ENCODE measurements around the gene CCDC178.
"Not testable (repeated sequence)": the region's sequence is repeated elsewhere in the genome, so short reads cannot be mapped to it uniquely, and the experiment has no call there.

Gene CCDC178

DNA sequence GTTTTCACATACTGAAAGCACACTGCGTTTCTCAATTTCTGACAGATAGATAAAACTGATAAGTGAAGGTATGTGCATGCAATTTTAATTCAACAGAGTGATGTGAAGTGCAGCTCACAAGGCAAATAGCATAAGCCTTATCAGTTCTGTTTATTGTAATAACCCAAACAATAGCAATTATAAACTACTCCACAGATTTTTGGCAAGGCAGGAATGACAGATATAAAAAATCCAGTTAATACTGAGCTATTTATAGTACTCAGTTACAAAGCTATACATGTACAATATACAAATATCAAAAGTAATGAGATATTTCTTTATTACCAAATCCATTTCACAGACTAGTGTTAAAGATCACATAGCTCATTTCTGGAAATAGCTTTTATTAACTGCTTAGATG, 456.8 kb downstream of the CCDC178 start:
- no peak for DNase-seq (ENCODE audit: low spot score)

DNA sequence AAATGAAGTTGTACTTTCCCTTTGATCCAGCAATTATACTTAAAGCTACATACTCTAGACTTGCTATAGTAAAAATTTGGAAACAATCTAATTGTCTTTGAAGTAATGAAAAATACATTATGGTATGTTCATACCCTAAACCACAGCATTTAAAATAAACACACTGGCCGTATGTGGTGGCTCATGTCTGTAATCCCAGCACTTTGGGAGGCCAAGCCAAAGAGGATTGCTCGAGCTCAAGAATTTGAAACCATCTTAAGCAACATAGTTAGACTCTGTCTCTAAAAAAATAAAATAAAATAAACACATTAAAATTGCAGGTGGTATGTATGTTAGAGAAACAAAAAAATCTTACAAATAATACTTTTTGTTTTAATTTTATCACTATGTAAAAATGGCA, 459.6 kb downstream of the CCDC178 start:
- DNase-seq (ENCODE audit: low spot score), result no peak

DNA sequence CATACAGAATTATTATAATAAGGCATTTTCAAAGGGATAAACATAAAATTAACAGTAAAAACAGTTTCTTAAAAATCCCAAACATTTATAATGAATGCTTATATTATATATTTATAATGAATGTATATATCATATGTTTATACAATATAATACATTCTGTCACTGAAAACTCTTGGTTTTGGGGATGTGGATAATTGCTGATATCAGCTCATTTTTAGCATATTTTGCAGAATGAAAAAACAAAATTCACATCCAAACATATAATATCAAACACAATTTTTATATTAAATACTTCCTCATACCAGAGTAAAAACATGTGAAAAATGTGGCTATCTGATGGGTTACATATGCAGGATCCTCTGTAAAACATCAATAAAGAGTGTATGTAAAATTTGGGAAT, 465.0 kb downstream of the CCDC178 start:
- no peak for DNase-seq (ENCODE audit: low spot score)

DNA sequence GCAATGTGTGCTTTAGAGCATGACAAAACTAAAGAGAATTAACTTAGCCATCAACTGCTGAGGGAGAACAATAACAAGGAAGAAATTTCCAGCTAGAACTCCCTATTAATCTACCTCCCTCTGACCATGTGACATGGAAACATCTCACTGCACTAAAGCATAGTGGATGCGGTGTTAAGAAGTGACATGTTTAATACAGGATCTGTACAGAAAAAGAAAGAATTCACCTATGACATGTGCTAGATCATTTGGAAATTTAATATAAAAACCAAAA, 465.4 kb downstream of the CCDC178 start:
- peak; percentile 6 for DNase-seq (ENCODE audit: low spot score)

DNA sequence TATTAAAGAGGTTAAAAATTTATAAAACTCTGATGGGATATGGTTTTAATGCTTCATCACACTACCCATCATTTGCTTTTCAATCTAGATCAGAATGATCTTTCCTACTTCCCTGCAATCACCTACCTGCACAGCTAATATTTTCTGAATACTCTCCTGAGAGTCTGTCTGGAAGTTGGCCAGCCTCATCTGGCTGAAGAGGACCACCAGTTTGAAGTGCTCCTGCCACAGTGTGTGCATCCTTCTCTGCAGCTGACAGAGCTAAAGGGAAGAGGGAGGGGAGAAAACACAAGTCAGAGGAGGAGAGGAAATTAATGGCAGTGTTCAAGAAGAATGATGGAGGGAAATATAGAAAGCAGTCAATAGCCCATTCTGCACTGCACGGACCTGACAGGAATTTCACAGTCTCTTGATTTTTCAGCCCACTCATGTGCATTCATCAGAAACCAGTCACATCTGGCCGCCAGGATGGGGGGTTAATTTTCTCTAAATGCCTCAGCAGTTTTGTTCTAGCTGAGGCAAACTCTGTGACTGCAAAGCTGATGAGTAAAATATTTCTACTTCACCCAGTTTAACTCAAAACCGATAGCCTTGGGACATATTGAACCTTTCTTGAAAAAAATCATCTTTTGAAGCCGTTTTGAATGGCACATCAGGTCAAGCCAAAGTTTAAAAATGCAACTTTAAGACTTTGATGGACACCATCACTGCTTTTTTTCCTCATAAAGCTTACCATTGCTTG, 465.9 kb downstream of the CCDC178 start:
- peak; percentile 10 for DNase-seq (ENCODE audit: low spot score)

DNA sequence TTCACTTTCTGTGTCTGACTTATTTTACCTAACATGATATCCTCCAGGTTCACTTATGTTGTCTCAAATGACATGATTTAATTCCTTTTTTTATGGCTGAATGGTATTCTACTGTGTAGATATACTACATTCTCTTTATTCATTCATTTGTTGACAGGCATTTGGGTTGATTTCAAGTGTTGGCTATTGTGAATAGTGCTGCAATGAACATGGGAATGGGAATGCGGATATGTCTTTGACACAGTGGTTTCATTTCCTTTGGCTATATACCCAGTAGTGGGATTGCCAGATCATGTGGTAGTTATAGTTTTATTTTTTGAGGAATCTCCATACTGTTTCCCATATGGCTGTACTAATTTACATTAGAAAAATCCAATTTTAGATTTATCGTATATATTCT, 472.3 kb downstream of the CCDC178 start:
- DNase-seq (ENCODE audit: low spot score), result no peak

DNA sequence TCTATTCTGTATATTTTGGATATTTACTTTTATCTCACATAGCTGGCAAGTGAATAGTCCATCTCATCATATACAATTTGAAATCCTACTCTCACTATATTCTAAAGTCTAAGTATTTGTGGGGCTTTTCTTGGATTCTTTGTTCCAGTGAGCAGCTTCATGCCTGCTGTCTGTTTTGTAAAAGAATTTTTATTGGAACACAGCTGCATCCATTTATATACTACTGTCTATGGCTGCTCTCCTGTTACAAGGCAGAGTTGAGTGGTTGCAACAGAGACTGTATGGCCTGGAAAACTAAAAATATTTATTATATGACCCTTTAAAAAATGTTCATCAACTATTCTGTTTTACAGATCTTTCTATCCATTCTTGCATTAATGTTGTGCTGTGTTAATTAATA, 474.4 kb downstream of the CCDC178 start:
- no peak for DNase-seq (ENCODE audit: low spot score)

DNA sequence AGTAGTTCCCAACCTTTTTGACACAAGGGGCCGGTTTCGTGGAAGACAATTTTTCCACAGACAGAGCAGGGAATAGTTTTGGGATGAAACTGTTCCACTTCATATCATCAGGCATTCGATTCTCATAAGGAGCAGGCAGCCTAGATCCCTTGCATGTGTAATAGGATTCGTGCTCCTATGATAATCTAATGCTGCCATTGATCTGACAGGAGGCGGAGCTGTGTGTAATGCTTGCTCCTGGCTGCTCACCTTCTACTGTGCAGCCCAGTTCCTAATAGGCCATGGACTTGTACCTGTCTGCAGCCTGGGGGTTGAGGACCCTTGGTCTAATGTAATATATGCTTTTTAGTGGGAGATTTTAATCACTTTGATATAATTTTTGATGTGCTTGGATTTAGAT, 479.0 kb downstream of the CCDC178 start:
- DNase-seq (ENCODE audit: low spot score), result no peak

DNA sequence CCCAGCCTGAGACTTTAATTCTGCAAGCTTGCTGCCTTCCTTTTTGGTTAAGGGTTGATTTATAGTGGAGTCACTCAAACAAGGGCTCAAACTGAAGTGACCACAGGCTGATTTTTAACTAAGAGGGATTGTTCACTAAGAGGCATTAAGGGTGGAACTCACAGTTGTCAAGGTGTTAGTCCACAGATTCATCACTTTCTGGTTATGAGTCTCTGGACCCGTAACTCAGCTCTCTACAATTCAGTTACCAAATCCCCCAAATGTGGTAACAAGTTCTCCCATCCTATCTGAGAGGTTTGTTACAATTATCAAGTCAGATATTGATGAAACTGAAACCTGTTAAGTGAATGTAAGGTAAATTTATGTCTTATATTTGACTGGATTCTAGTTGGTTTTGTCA, 481.8 kb downstream of the CCDC178 start:
- no peak for DNase-seq (ENCODE audit: low spot score)

DNA sequence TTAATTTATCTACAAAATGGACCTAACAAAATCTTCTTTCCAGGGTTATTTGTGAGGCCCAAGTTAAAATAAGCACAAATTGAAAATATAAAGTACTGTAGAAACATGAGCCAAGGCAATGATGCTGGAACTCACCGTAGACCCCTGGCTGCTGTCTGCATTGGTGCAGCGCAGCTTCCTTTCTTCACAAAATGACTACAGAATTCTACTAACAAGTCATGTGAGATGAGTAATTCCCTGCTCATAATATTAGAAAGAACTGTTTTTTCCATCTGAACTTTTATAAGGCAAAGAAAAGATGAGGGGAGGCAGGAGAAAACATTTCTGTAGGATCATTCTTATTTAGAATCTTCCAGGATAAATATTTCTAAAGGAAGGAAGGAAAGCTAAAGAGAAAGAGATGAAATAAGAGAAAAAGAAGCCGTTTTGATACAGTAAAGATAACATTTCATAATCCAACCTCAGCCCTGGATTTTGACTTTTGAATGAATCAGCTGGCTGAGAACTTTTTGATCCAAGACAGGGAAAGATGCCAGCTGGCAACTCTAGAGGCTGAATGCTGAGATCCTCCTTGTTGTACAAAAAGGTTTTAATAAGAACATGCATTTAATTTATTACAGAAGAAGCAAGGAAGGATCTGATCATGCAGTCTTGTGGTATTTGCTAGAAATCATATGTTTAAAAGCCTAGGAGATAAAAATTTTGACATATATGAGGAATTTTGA, 483.8 kb downstream of the CCDC178 start:
- DNase-seq (ENCODE audit: low spot score), result peak; percentile 18

DNA sequence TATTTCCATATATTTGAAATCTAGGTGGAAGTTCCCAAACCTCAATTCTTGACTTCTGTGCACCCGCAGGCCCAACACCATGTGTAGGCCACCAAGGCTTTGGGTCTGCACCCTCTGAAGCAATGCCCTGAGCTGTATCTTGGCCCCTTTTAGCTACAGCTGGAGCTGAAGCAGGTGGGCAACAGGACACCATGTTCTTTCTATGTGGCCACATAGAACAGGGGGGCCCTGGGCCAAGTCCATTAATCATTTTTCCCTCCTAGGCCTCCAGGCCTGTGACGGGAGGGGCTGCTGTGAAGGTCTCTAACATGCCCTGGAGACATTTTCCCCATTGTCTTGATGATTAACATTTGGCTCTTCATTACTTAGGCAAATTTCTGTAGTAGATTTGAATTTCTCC, 488.2 kb downstream of the CCDC178 start:
- not testable (repeated sequence) for DNase-seq (ENCODE audit: low spot score)

DNA sequence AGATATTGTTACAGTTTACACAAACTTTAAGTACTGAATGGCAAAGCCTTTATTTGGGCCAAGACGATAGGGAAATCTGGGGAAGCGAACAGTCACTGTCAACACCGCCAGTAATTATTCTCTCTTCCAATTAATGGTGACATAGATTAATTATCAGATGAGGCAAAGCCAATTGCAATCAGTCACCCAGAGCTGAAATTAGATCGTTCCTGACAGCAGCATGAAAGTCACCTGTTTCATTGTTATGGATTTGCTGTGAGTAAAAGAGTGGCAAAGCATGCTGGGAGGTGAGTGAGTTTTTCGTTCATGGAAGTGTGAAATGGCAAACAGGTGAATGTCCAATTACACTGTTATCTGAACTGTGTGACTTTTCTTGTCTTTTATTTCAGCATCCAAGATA, 502.9 kb downstream of the CCDC178 start:
- DNase-seq (ENCODE audit: low spot score), result no peak

DNA sequence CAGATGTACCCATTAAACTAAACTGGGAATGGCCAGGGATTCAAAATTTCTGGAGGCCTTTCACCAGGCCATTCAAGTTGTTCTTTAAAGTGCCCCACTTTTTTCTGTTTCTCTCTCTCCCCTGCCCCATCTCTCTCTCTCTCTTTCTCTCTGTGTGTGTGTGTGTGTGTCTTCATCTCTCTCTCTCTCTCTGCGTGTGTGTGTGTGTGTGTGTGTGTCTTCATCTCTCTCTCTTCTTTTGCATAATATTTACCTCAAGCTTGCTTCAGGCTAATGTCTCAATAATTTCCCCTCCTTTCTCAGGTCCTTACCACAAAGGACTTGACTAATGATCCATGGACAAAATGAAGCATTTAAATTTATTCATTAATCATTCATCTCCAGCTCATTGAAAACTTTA, 503.5 kb downstream of the CCDC178 start:
- DNase-seq (ENCODE audit: low spot score), result no peak

DNA sequence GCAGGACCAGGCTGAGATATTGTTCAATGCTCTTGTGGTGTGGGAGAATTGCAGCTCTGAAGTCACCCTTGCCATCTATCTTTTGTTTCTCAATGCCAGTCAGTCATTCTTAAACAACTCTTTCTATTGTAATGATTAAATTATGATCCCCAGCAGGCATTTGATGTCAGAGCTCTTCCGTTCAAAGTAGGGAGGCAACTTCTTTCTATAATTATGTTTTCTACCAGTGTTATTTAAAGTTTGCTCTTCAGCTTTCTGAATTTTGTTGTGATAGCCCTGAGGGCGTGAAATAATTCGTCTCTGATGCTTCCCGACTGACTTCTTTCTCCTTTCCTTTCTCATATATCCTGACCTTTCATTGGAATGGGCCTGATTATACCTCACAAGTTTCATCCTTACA, 506.3 kb downstream of the CCDC178 start:
- no peak for DNase-seq (ENCODE audit: low spot score)

DNA sequence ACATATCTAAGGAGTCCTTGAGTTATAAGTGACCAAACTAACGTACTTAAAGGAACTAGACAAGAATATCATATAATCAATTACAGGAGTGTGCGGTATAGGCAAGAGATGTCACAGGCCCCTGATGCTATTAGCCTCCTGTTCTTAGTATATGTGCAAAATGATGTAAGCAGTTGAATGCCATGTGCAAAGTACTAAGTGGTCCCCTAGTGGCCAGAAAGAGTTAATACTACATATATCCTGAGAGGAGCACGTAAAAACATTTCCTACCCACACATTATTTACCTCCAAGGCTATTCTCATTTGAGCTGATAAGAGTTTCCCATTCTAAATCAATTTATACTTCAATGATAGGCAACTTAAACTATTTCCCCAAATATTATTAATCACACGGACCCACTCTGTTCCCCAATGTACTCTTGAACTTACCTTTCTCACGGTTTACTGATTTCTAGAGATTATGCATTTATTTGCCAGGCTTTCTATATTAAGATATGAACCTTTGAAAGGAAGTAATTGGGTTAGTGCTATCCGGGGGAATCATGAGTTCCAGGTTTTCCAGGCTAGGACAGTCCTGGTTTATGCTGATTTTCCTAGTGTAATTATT, 509.7 kb downstream of the CCDC178 start:
- DNase-seq (ENCODE audit: low spot score), result peak; percentile 45

DNA sequence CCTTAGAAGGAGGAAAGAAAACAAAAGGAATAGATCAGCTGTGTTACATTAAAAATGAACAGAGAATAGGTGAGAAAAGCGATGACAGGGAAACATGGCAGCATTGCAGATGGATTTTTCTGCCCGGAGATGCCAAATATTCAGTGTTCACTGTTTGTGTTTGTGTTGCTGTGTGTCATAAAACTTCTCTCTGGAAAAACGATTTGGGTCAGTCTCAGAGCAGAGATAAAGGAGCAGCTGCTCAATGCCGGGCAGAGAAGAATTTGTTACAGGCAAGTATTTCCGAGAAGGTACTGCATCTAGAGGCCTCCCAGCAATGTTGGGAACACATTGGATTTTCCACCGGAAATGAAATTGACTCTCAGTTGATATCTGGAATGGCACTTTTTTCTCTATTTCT, 511.3 kb downstream of the CCDC178 start:
- no peak for DNase-seq (ENCODE audit: low spot score)

DNA sequence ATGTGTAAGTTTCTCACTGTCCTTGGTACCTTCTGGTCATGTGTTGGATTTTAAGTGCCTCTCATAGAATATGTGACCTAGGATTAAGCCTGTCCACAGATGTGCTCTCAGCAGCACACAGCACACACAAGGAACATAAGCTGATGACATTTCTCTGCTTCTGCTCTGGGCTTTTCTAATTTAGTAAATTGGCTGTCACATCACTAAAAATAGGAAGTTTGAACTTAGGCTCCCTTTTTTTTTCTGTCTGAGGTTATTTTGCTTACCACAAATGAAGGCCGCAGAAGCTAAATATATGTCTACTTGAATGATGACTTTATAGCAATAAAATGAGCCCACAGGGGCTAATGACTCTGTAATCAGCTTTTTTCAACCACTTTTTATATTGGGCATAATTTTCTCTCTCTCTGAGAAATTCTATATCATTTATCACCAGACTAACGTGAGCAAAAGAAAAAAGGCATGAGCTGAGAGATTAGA, 517.5 kb downstream of the CCDC178 start:
- no peak for DNase-seq (ENCODE audit: low spot score)

DNA sequence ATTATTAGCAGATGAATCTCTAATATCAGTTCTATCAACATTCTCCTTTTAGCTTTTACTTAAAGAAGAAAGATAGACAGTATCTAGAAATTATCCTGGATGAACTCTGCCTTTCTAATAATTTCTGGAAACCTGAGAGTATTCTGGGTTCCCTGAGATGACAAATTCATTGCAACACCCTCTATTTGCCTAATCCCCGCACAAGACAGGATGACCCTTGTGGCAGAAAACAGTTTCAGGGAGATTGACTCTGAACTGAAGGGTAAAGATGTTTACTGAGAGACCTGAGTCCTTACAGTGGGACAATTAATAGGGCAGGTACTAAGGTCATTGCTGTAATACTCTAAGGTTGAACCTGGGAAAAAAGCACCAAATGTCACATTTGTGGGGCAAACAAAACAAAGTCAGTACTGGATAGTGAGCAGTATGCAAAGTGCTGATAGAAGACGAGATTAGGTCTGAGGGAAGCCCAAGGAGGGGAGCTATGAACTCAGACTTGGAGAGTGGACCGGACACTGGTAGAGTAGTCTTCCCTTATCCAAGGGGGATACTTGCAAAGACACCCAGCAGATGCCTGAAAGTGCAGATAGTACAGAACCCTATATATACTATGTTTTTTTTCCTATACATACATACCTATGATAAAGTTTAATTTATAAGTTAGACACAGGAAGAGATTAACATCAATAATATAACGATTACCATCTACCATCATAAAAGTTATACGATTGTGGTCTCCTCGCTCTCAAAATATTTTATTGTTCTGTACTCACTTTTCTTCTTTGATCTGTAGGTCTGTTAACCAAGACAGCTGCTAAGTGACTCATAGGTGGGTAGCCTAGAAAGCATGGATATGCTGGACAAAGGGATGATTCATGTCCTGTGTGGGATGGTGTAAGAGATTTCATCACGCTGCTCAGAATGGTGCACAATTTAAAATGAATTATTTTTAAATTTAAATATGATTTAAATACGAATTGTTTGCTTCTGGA, 519.4 kb downstream of the CCDC178 start:
- DNase-seq (ENCODE audit: low spot score), result no peak

DNA sequence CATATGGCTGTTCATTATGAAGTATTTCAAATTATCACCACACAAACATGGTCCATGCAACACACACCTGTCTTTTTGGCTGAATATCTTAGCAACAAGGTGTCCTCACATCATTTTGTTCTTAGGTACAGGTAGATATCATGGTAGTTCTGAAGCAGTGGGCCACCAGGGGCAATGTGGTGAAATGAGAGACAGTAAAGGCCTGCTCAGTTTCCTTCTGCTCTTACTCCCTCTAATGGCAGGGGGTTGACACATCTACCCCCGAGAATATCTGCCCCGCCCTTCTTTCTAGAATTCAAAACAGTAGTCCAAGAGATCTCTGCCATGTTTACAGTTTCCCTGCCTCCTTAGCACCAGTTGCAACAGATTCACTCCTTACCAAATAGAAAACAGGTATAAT, 520.7 kb downstream of the CCDC178 start:
- peak; percentile 70 for DNase-seq (ENCODE audit: low spot score)

DNA sequence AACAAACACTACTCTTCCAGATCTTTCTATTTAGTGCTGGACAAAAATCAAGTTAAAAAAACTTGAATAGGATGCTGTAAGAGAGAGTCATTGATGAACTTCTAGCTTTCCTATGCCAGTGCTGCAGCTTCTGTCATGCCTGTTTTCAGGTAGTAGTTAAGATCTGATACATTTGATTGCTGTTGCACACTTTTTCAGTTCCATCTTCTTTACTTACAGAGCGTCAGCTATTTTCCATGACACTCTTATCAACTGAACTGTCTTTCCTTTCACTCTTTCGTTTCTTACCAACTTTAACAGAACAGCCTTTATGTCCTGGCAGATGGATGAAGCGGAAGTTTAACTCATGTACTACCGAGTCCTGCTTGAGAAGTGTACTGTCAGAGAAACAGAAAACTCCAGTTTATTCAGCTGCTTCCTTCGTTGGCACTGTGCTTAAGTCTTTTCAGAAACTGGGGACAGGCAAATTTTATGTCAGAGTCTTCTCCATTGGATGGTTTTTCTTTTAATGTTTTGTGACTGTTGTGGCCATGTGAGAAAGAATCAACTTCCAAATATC, 521.8 kb downstream of the CCDC178 start:
- no peak for DNase-seq (ENCODE audit: low spot score)

DNA sequence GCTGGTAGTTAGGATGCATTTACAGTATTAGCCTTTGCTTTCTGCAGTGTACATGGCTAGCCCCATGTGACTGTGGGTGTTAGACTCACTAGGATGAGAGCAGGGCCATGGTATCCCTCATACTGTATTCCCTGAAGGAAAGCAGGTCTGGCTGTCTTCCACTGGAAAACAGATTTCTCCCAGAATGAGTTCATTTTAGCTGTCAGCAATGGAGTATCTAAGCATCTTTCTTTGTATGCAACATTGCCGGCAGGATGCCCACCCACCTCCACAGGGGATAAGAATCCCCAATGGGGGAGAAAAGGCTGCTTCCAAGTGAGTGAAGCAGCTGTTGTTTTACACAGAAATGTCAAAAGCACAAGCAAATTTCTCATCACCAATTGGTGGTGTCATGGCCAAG, 525.0 kb downstream of the CCDC178 start:
- no peak for DNase-seq (ENCODE audit: low spot score)
